ENCODE measurements around the gene DSCAML1.

DSCAML1 gene

GRCh38 chr11:117640041-117640440 lies 157.0 kb downstream of the DSCAML1 start:
- TF ChIP-seq POLR2AphosphoS5 (IDR thresholded peaks at IDR 0.05; ENCODE audit: low read depth, low read length) (no peak), REST (IDR thresholded peaks at IDR 0.05; ENCODE audit: insufficient read depth in 1 of 2, low read depth in 2 of 2, low read length in 2 of 2) (no peak), FOXP2 (optimal IDR thresholded peaks at IDR 0.05; ENCODE audit: borderline replicate concordance, extremely low read depth, extremely low read length, insufficient read depth) (no peak), SIN3A (IDR thresholded peaks at IDR 0.05; ENCODE audit: borderline replicate concordance, insufficient read depth, low read length) (no peak), TAF1 (IDR thresholded peaks at IDR 0.05; ENCODE audit: borderline replicate concordance, insufficient read depth, low read length) (no peak)

- TF ChIP-seq FOXP2 (optimal IDR thresholded peaks at IDR 0.05; ENCODE audit: borderline replicate concordance, extremely low read depth, extremely low read length, insufficient read depth) (no peak), SIN3A (IDR thresholded peaks at IDR 0.05; ENCODE audit: borderline replicate concordance, insufficient read depth, low read length) (no peak), TAF1 (IDR thresholded peaks at IDR 0.05; ENCODE audit: borderline replicate concordance, insufficient read depth, low read length) (no peak), REST (IDR thresholded peaks at IDR 0.05; ENCODE audit: insufficient read depth in 1 of 2, low read depth in 2 of 2, low read length in 2 of 2) (no peak), POLR2AphosphoS5 (IDR thresholded peaks at IDR 0.05; ENCODE audit: low read depth, low read length) (no peak)
These were observed 157.4 kb downstream of the DSCAML1 start for GRCh38 chr11:117639601-117640000.

GRCh38 chr11:117638911-117639543 lies 158.0 kb downstream of the DSCAML1 start:
- TF ChIP-seq REST (IDR thresholded peaks at IDR 0.05; ENCODE audit: insufficient read depth in 1 of 2, low read depth in 2 of 2, low read length in 2 of 2) = no peak
- TF ChIP-seq SIN3A (IDR thresholded peaks at IDR 0.05; ENCODE audit: borderline replicate concordance, insufficient read depth, low read length) = no peak
- no peak for TF ChIP-seq TAF1 (IDR thresholded peaks at IDR 0.05; ENCODE audit: borderline replicate concordance, insufficient read depth, low read length)
- no peak for TF ChIP-seq POLR2AphosphoS5 (IDR thresholded peaks at IDR 0.05; ENCODE audit: low read depth, low read length)
- no peak for TF ChIP-seq FOXP2 (optimal IDR thresholded peaks at IDR 0.05; ENCODE audit: borderline replicate concordance, extremely low read depth, extremely low read length, insufficient read depth)

- TF ChIP-seq TAF1 (IDR thresholded peaks at IDR 0.05; ENCODE audit: borderline replicate concordance, insufficient read depth, low read length) (no peak), FOXP2 (optimal IDR thresholded peaks at IDR 0.05; ENCODE audit: borderline replicate concordance, extremely low read depth, extremely low read length, insufficient read depth) (no peak), REST (IDR thresholded peaks at IDR 0.05; ENCODE audit: insufficient read depth in 1 of 2, low read depth in 2 of 2, low read length in 2 of 2) (no peak), POLR2AphosphoS5 (IDR thresholded peaks at IDR 0.05; ENCODE audit: low read depth, low read length) (no peak), SIN3A (IDR thresholded peaks at IDR 0.05; ENCODE audit: borderline replicate concordance, insufficient read depth, low read length) (no peak)
These were observed 162.0 kb downstream of the DSCAML1 start for GRCh38 chr11:117634756-117635603.
